ENCODE results near the gene INAFM2.

DNA sequence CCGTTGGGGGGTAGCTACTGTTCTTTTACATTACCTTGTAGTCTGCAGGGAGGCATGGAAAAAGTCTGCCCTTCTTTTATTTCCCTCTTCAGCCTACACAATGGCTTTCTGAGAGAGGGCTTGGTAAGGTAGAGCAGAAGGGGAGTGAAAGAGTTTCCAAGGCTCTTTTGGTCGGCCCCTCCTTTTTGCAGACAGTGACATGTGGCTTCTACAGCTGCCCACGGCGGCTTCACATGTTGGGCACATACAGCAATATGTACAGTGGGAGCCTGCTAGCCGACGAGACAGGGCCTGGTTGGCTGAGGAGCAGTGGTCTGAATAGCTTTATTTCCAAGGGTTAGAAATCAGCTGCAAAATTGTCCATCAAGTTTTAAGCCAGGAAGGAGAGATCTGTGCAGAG is 4.0 kb downstream of the INAFM2 start:
- TF ChIP-seq RAD21 (conservative IDR thresholded peaks at IDR 0.05) = no peak
- TF ChIP-seq, protein P1, sequence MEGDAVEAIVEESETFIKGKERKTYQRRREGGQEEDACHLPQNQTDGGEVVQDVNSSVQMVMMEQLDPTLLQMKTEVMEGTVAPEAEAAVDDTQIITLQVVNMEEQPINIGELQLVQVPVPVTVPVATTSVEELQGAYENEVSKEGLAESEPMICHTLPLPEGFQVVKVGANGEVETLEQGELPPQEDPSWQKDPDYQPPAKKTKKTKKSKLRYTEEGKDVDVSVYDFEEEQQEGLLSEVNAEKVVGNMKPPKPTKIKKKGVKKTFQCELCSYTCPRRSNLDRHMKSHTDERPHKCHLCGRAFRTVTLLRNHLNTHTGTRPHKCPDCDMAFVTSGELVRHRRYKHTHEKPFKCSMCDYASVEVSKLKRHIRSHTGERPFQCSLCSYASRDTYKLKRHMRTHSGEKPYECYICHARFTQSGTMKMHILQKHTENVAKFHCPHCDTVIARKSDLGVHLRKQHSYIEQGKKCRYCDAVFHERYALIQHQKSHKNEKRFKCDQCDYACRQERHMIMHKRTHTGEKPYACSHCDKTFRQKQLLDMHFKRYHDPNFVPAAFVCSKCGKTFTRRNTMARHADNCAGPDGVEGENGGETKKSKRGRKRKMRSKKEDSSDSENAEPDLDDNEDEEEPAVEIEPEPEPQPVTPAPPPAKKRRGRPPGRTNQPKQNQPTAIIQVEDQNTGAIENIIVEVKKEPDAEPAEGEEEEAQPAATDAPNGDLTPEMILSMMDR (IDR thresholded peaks at IDR 0.05; ENCODE audit: poor library complexity, severe bottlenecking) = no peak
- TF ChIP-seq EP300 (conservative IDR thresholded peaks at IDR 0.05; ENCODE audit: poor library complexity, severe bottlenecking) = no peak
- TF ChIP-seq EZH2 (IDR thresholded peaks at IDR 0.05; ENCODE audit: borderline replicate concordance, insufficient read depth, low read length, poor library complexity, severe bottlenecking) = no peak
- no peak for TF ChIP-seq POLR2AphosphoS5 (IDR thresholded peaks at IDR 0.05)
- TF ChIP-seq TAF1 (IDR thresholded peaks at IDR 0.05; ENCODE audit: low read depth) = no peak
